Stimulated activated CD8-positive, alpha-beta memory T cell treated with anti-CD3 and anti-CD28 coated beads, Interleukin-4, amount 100 ng/mL, for 4 hours (primary cell): ENCODE results near the gene CLMP.
"Not testable (repeated sequence)": the region's sequence is repeated elsewhere in the genome, so short reads cannot be mapped to it uniquely, and the experiment has no call there.

Experiments used
- DNase-seq, 2 donors: peaks; one replicate each; pipeline ENCODE4 v3.0.0-alpha.2; 2020; ENCODE audit warnings: low read depth in 2 of 2, low spot score in 1 of 2

CLMP gene

DNA sequence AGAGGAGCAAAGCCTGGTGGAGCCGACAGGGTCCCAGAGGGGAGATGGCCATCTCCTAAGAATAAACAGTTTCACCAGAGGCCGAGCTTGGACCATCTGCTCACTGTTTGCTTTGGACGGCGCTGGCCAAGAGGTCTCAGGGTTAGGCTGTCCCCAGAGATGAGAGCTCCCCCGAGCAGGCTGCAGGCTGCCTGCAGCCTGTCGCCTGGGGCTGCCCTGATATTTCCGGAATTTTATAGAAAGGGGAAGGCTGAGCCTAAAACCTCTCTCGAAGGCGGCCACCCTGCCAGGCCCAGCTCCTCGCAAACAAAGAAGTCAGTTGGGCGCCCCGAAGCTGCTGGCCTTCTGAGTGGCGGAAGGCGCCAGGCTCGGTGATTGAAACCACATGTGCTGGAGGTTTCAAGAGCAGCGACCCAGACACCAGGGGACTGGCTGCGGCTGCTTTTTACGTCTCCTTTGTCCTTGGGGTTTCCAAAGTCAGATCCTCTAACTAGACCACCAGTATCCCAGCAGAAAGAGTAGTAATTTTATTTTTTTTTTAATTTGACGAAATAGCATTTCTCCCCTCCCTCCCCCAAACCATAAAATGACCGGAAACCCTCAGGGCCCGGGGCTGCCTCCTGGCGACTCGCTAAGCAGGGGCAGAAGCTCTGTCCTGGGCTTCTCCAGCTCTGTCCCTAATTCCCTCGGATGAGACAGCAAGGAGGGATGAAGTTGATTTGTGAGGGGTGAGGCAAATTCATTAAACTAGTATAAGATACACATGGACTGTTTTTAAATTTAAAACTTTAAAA lies 57.4 kb downstream of the CLMP start:
- no peak for DNase-seq

DNA sequence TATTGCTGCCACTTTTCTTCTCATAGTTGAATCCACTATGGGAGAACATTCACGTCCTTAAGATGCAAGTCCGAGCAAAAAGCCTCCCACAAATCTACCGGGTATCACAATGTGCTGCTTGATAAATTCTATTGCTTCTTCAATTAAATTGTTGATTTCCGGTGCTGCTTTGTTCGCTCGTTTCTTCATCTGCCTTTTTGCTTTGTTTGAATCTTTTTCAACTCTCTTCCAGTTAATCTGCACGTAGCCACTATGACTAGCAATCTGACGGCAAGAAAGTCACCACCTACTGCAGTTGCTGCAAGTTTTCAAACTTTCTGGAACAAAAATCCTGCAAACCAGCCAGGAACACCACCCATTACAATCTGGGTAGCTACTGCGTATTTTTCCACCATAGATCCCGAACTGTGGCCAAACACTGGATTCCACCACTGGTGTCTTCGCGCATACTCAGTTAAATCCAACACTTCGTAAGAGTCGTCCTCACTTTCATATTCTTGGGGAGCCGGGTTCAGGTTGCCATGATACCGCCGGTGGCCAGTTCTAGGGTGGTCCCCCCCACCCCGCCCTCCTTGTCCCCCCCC lies 59.1 kb downstream of the CLMP start:
- no peak for DNase-seq

DNA sequence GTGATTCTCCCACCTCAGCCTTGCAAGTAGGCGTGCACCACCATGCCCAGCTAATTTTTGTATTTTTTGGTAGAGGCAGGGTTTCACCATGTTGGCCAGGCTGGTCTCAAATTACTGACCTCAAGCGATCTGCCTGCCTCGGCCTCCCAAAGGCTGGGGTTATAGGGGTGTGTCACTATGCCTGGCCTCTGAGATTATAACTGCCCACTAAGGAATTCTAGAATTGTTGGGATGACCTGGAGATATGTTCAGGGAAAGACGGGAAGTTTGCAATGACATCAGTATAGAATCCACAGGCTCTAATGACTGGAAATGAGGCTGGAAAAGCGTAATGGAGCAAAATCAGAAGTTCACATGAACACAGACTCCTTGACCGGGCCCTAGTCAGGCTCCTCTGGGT lies 62.2 kb downstream of the CLMP start:
- no peak for DNase-seq

DNA sequence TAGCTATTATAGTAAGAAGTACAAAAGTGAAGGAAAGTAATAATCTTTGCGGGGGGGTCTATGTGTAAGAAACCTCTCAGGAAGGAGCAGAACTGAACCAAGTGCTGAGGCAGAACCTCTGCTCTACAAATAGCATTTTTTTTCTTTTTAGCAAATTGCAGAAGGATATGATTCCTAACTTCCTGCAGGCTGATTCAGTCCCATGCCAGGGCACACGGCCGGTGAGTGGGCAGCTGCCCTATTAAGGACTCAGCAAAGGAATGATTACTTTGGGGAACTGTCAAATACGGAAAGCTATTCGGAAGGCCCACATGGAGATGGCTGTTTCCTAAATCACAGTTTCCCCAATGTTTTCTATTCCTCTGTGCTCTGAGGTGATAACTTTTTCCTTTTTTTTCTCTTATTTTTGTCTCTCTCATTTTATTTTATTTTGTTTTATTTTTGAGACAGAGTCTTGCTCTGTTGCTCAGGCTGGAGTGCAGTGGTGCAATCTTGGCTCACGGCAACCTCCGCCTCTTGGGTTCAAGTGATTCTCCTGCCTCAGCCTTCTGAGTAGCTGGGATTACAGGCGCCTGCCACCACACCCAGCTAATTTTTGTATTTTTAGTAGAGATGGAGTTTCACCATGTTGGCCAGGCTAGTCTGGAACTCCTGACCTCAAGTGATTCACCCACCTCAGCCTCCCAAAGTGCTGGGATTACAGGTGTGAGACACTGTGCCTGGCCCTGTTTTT lies 62.8 kb downstream of the CLMP start:
- DNase-seq = not testable (repeated sequence)

DNA sequence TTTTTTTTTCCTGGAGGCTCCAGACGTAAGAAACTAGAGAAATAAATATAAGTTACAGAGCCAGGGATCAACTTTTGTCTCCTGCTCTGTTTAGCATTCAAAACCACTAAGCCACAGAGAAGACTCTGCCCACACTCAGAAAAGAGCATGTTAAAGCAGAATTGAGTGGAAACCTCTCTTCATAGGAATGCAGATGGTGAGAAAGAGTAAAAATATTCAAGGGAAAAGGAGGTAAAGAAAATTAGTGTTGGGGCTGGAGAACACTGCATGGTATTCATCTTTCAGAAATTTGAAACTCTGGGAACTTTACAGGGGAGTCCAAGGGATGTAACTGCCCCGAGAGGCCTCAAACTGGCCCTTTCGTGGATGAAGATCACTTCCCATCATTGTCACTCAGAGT lies 65.1 kb downstream of the CLMP start:
- no peak for DNase-seq

DNA sequence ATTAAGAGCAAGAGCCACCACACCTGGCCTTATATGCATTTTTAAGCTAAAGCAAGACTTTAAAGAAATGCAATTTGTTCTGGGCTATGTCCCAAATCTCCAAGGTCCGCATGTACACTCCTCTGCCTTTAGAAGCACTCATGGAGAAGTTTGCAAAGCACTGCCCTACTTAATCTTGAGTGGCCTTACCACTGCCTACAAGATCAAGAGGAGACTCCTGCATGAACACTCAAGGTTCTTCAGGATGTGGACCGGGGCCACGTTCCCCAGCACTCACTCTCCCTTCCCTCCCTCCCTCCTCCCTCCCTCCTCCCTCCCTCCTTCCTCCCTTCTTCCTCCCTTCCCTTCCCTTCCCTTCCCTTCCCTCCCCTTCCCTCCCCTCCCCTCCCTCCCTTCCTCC lies 69.9 kb downstream of the CLMP start:
- DNase-seq = no peak

DNA sequence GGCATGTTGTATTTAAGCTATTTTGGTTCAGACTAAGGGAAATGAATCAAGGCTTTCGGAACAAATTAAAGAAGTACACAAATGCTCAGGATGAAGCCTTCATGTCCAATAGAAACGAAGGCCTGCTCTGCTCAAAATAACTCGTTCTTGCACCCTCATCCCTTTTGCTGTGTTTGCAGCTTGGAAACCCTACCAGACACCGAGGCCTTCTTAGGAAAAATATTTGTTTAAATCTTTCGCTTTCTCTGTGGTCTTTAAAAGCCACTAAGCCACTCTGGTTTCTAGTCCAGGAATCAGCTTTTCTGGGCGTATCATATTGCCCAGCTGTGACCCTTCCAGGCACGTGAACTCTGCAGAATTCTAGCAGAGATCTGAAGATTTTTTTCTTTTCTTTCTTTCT lies 72.2 kb downstream of the CLMP start:
- no peak for DNase-seq

DNA sequence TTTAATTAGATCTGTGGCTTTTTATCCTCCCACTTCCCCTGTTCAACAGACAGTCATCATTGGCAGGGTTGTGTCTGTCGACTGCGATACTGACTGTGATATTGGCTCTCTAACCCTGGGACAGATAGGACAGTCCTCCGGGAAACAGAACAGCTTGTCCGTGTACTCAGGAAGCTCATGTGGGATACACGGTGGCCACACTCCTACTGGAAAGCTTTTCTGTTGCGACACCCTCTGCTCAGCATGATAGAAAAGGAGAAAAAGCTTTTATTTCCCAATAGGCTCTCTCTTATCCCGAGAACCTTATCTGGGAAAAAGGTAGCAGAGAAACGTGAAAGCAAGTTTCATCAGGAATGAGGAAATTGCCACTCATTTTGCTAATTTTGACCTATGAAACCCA lies 72.7 kb downstream of the CLMP start:
- DNase-seq = no peak

DNA sequence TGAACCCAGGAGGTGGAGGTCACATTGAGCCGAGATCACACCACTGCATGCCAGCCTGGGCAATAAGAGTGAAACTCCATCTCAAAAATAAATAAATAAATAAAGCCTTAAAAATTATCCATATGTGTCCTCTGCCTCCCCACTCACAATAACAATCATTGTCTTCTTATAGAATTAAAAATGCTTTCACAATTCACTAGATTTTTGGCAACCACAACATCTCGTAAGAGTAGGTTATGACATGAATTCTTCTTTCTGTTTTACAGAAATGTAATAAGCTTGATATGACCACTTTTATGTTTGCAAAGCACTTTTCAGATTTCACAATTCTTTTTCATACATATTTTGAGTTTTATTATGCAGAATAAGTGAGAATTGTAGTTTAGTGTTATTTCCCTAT lies 78.6 kb downstream of the CLMP start:
- no peak for DNase-seq

DNA sequence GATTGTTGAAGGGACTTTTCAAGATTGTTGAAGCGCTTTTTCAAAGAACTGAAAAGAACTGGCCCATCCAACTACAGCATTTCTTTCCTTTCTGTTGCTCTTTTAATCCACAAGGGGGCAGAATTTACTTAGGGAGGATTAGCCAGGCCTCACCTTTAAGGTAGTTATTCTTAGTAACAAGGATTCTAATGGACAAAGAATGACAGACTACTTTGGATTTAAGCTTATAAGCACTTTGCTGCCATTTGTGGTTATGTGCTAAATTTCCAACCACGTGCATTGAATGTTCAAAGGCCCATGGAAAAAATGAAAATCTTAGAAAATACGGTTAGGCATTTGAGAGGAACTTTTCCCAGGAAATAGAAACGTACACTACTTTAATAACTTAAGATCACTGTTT lies 83.6 kb downstream of the CLMP start:
- DNase-seq = no peak

DNA sequence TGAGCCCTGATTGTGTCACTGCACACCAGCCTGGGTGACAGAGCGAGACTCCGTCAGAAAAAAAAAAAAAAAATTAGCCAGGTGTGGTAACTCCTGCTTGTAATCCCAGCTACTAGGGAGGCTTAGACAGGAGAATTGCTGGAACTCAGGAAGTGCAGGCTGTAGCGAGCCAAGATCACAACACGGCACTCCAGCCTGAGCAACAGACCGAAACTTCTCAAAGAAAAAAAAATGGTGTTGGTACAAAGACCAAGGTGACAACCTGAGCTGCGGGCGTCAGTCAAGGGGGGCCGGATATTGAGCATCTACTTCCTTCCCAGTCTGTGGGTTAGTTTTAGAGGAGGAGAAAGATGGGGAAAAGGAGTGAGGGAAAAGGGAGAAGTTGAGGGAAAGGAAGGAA lies 84.7 kb downstream of the CLMP start:
- no peak for DNase-seq

DNA sequence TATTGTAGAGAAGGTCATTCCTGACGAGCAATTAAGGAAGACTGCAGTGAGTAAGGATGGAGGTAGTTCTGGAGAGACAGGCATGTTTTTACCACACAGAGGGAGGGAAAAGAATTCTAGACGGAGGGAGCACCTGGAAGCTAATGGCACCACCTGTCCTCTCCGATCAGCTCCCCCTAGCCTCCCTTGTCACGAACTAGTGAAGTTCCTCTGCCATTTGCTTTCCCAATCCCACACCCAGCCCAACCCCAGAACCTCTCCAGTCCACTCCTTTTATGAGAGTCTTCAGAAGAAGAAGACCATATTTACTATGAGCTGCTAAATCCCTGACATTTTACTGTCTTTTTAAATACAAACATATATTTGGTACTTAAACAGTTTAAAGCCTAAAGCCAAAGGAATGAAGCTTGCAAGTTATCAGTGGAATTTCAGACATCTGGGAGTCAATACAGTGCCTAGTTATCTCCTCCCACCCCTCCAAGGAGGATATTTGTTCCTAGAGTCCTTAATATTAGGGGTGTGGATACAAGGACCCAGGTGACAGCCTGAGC lies 87.0 kb downstream of the CLMP start:
- DNase-seq = no peak

DNA sequence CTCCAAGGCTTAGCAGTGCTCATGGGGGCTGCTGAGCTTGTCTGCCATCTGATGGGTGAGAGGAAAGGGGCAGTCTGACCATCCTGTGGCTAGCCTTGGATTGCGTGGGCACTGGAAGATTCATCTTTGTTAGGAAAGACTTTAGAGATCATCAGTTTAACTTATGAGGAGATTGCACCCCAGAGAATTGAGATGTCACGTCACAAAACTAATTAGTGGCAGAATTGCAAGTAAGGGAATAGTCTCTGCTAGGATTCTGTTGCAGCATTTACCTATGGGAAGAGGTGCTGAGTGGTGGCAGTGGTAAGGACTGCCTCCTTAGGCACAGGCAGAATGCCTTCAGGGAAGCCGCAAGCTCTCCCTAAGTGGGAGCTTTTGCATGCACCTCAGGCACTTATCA lies 90.4 kb downstream of the CLMP start:
- no peak for DNase-seq

DNA sequence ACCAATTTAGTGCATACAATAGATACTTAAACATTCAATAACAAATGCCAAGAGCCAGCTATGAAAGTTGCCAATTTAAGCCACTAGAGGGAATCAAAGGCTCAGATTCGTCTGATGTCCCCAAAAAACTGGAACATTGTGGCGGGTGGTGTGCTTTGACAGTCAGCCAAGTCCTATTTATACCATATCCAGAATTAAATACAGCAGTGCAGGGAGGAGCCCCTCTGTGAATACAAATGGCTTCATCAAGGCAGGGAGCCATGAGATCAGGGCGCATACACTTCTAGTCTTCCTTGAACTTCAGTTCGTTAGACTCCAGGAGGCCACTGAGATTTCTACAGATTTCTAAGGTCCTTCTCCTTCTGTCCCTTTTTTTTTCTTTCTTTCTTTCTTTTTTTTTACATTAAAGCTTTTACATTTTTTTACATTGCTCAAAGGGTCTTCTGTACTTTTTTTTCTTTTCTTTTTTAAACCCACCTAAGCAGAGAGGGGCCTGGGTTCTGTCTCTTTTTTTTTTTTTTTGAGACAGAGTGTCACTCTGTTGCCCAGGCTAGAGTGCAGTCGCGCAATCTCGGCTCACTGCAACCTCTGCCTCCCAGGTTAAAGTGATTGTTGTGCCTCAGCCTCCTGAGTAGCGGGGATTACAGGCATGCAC lies 91.6 kb downstream of the CLMP start:
- no peak for DNase-seq

DNA sequence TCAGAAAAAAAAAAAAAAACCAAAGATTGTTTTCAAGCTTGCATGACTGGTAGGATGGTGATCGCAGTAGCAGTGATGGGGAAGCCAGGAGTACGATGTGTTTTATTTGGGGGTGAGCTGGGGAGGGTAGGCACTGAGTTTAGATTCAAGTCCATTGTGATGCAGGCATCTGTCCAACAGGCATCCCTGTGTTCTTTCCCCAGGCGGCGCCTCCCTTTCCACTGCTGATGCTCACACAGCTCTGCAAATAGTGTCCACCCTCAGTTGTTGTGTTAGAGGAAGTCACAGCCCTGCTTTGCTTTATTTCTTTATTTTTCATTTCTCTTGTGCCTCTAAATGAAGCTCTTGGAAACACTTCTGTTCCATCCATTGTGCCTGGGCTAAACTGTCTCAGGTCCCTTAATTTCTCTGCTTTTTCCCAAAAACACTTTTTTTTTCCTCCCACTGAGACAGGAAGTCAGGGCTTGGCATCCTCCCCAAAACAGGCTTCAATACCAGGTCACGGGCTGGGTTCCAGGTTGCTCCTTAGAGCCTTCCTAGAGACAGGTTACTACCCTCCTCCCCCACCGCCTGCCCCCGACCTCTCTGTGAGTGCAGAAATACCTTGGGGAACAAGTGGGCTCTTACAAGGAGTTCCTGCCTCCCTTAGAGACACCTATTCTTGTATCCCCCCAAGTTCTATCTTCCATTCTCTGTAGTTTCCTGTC lies 94.5 kb downstream of the CLMP start:
- DNase-seq = no peak

DNA sequence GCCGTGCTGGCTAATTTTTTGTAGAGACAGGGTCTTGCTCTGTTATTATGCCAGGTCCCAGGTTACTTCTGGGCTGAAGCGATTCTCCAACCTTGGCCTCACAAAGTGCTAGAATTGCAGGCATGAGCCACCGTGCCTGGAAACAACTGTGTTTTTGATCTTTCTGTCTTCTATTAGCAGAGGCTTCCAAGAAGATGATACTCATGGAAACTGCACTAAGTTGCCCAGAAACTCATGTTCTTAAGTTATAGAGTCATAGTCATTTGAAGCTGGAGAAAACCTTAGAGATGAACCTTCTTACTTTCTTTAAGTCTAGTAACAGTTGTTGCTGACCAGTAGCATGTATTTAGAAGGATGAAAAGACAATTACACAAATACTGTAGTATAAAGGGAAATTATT lies 96.1 kb downstream of the CLMP start:
- DNase-seq = no peak

DNA sequence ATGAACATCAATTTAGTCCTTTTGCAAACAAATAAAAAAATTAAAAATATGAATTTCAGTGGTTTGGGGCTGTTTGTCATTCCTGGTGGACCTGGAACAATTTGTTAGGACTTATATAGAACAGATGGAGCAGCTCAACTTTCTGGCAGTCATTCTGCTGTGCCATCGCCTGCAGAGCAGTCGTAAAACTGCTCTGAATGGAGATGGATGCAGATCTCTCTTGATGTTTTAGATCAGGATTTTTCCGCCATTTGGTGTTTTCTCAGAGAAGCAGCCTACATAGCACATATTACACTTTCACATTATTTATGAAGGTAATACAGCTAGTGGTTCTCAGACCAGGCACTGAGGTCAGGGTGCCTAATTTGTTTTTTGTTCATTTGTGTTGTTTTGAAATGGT lies 101.3 kb downstream of the CLMP start:
- DNase-seq = no peak

DNA sequence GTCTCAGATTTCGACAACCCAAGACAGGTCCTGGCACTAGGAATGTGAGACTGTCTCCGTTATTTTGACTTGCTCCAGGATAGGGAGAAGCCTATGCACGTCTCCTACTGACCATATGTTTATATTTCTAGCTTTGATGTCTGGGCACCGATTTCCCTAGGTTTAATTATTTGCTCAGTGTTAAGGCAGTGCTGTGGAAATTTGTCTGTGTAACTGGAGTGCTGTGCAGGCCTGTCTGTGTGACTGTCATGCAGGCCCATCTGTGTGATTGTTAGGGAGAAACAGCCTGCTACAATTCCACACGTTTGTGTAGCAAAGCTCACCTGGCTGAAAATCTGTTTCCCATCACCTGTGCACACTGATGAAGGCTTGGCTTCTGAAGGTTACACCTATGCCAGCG lies 103.5 kb downstream of the CLMP start:
- DNase-seq = no peak

DNA sequence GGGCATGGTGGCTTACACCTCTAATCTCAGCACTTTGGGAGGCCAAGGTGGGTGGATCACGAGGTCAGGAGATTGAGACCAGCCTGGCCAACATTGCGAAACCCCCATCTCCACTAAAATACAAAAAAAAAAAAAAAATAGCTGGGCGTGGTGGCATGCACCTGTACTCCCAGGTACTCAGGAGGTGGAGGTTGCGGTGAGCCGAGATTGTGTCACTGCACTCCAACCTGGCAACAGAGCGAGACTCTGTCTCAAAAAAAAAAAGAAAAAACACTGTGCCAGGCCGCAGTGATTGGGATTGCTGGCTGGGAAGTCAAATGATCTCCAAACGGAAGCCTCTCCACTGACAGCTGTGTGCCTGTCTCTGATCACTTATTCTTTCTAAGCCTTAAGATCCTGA lies 104.9 kb downstream of the CLMP start:
- not testable (repeated sequence) for DNase-seq

DNA sequence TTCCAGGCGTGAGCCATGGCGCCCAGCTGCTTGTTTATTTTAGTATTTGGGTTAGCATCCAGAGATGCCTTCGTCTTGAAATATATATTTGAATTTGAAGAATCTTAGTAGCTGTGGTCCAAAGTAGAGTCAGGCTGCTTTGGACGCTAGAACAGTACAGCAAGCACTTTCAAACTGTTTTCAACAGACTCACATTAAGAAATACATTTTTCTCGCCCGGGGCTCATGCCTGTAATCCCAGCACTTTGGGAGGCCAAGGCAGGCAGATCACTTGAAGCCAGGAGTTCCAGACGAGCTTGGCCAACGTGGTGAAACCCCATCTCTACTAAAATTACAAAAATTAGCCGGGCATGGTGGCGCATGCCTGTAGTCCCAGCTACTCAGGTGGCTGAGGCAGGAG lies 106.2 kb downstream of the CLMP start:
- DNase-seq = not testable (repeated sequence)

DNA sequence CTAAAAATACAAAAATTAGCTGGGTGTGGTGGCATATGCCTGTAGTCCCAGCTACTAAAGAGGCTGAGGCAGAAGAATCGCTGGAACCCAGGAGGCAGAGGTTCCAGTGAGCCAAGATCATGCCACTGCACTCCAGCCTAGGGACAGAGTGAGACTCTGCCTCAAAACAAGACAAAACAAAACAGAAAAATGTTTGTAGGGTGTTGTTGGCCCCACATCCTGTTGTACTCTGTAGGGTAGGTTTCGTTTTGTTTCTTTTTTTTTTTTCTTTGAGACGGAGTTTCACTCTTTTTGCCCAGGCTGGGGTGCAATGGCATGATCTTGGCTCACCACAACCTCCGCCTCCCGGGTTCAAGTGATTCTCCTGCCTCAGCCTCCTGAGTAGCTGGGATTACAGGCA lies 107.4 kb downstream of the CLMP start:
- DNase-seq = not testable (repeated sequence)
